Left lung (tissue), 10 donors: ENCODE data around the gene NEURL1B. TPM values are rescaled to one million over a fixed set of nuclear protein-coding genes. Genes with fewer than 3 reads are reported as not detected.
A peak's percentile ranks its signal among the peaks of the same experiment; 100 is the strongest.

Experiments used
- ATAC-seq: fragments of 200-7000 bp; cut with Tn5 transposase; one replicate; pipeline ENCODE4 v1.9.1; 2020; ENCODE audit warnings: moderate library complexity
- DNase-seq, 4 donors: peaks; one replicate each; pipeline ENCODE4 v3.0.0-alpha.2; 2013 to 2020
- H3K27ac ChIP-seq, 2 donors: fragments of 200-600 bp; sonication (generic) in 1 of 2; one replicate each; pipeline versions ENCODE4 v1.5.0 to v1.8.0; 2020 to 2021
- H3K27me3 ChIP-seq, 2 donors: fragments of 200-600 bp; sonication (generic) in 1 of 2; one replicate each; pipeline versions ENCODE4 v1.5.0 to v1.8.0; 2020 to 2021
- H3K36me3 ChIP-seq, 2 donors: fragments of 200-600 bp; sonication (generic) in 1 of 2; one replicate each; pipeline versions ENCODE4 v1.5.0 to v1.8.0; 2020 to 2021
- H3K4me1 ChIP-seq, 2 donors: fragments of 200-600 bp; one replicate each; pipeline ENCODE4 v1.8.0; 2021
- H3K4me3 ChIP-seq, 2 donors: fragments of 200-600 bp; sonication (generic) in 1 of 2; one replicate each; pipeline versions ENCODE4 v1.5.0 to v1.8.0; 2020 to 2021; ENCODE audit warnings: mild to moderate bottlenecking in 1 of 2
- H3K9me3 ChIP-seq, 2 donors: fragments of 200-600 bp; sonication (generic) in 1 of 2; one replicate each; pipeline versions ENCODE4 v1.5.0 to v1.8.0; 2020 to 2021
- CTCF ChIP-seq, 2 donors: fragments of 200-600 bp; sonication (generic) in 1 of 2; IDR thresholded peaks; one replicate each; pipeline versions ENCODE4 v1.5.0 to v1.8.0; 2021; ENCODE audit warnings: antibody characterized with exemption in 2 of 2
- intact Hi-C, 2 donors: fragments of 100-400 bp; cut with DNase I; formaldehyde crosslinking; loops; one replicate each; pipeline versions ENCODE4 v1.11.2 to v1.14.2; 2022
- polyA plus RNA-seq, 6 donors: library from polyadenylated mRNA; unstranded; fragments of 120-200 nt; gene quantifications; one replicate each; pipeline ENCODE4 v1.2.1, GENCODE V29; 2013; ENCODE audit not compliant: insufficient read length in 6 of 6
- total RNA-seq, 2 donors: library from RNA; stranded (reverse); fragmentation: NEBNext Ultra II Directional; extraction: Animal tissue kit (Norgen Biotek cat#: 25700); gene quantifications; one replicate each; pipeline ENCODE4 v1.2.1, GENCODE V29; 2021
- donor health status: DM: no; HTN: yes; CAD: no.
- donor health status: DM: no; HTN: no; CAD: no.

NEURL1B gene
- total and polyA plus RNA-seq, 8 donors, result 11.8 to 34.1 (median 29.1) TPM

GRCh38 chr5:172719211-172719610 is 78.1 kb downstream of the NEURL1B start:
- ATAC-seq (no peak), DNase-seq (no peak)
- H3K9me3 ChIP-seq, result no peaks in the 10 kb centered on the region
- no peaks in the 10 kb centered on the region for H3K27me3 ChIP-seq
- H3K36me3 ChIP-seq, result no peaks in the 10 kb centered on the region
- no peak overlapping the region for H3K4me3 ChIP-seq
- intact Hi-C loops, result loop anchor here (5.0 to 10.0 kb wide), 3 partner anchors 56 to 226 kb away; partner anchors contain the start of gene DUSP1 (in 1 of the 2)
- no peak for TF ChIP-seq CTCF (IDR thresholded peaks at IDR 0.05)
- H3K27ac ChIP-seq, result no peak overlapping the region
- peaks cover 25 to 67% of the 10 kb centered on the region in 2 donors for H3K4me1 ChIP-seq

GRCh38 chr5:172720655-172721054 is 79.6 kb downstream of the NEURL1B start:
- TF ChIP-seq CTCF (IDR thresholded peaks at IDR 0.05), result no peak
- Histone ChIP-seq H3K27ac (peak overlapping the region in 1 of 2 donors; percentile 57), H3K4me1 (peaks cover 14 to 53% of the 10 kb centered on the region in 2 donors), H3K27me3 (no peaks in the 10 kb centered on the region), H3K4me3 (no peak overlapping the region), H3K36me3 (no peaks in the 10 kb centered on the region), H3K9me3 (no peaks in the 10 kb centered on the region)
- intact Hi-C loops, result no loop called here
- DNase-seq (no peak), ATAC-seq (peak; percentile 3)

- DNase-seq (peak in 2 of 4 donors; percentile 79 to 83), ATAC-seq (peak; percentile 54)
- TF ChIP-seq CTCF (IDR thresholded peaks at IDR 0.05), result no peak
- no peaks in the 10 kb centered on the region for H3K27me3 ChIP-seq
- H3K4me1 ChIP-seq, result peaks cover 14 to 42% of the 10 kb centered on the region in 2 donors
- H3K9me3 ChIP-seq, result no peaks in the 10 kb centered on the region
- peak overlapping the region; percentile 53 to 57 for H3K27ac ChIP-seq
- no peaks in the 10 kb centered on the region for H3K36me3 ChIP-seq
- H3K4me3 ChIP-seq, result no peak overlapping the region
- intact Hi-C loops, result no loop called here
Measured at GRCh38 chr5:172721455-172722326, 80.6 kb downstream of the NEURL1B start.

- TF ChIP-seq CTCF (IDR thresholded peaks at IDR 0.05), result no peak
- Histone ChIP-seq H3K27me3 (no peaks in the 10 kb centered on the region), H3K27ac (peak overlapping the region in 1 of 2 donors; percentile 57), H3K9me3 (no peaks in the 10 kb centered on the region), H3K4me1 (peaks cover 14 to 36% of the 10 kb centered on the region in 2 donors), H3K36me3 (no peaks in the 10 kb centered on the region), H3K4me3 (no peak overlapping the region)
- ATAC-seq (no peak), DNase-seq (no peak)
- intact Hi-C loops, result no loop called here
Measured at GRCh38 chr5:172722327-172722815, 81.3 kb downstream of the NEURL1B start.

GRCh38 chr5:172723508-172723907 is 82.4 kb downstream of the NEURL1B start:
- no peaks in the 10 kb centered on the region for H3K36me3 ChIP-seq
- no peak for ATAC-seq
- H3K27me3 ChIP-seq, result no peaks in the 10 kb centered on the region
- intact Hi-C loops, result no loop called here
- H3K4me1 ChIP-seq, result peaks cover 14 to 33% of the 10 kb centered on the region in 2 donors
- no peaks in the 10 kb centered on the region for H3K9me3 ChIP-seq
- no peak overlapping the region for H3K27ac ChIP-seq
- DNase-seq, result no peak
- H3K4me3 ChIP-seq, result no peak overlapping the region
- TF ChIP-seq CTCF (IDR thresholded peaks at IDR 0.05), result no peak
